ENCODE measurements around the gene UBE2F. TPM values are rescaled to one million over a fixed set of nuclear protein-coding genes. Genes with fewer than 3 reads are reported as not detected.

The UBE2F gene
- total RNA-seq, 1 donor from 2014 or later = 41.2 TPM

DNA sequence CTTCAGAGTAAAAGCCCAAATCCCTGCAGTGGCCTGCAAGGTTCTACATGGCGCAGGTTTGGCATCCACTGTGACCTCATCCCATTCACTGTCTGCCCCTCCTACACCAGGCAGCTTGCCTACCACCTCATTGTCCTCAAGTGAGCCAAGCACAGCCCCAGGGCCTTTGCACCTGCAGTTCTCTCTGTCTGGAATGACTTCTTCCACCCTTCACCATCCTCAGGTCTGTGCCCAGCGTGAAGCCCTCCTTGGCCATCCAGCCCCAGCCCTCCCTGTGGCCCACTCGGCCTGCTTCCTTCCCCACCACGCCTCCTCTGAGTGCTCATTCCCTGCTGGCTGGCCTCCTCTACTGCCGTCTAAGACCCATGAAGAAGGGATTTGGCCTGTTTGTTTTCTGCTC is 32.6 kb upstream of the UBE2F start:
- Mint-ChIP-seq H3K4me1 (peaks cover 7% of the 10 kb centered on the region), H3K36me3 (ENCODE audit: low read depth) (no peaks in the 10 kb centered on the region), H3K27ac (no peak overlapping the region), H3K4me3 (no peak overlapping the region), H3K27me3 (peaks cover 7% of the 10 kb centered on the region), H3K9me3 (no peaks in the 10 kb centered on the region)
- CTCF ChIA-PET = interaction anchor here (0.6 kb wide), 1 partner anchor 78 kb away, joined by 3 read pairs; no protein-coding TSS in a partner anchor
- ATAC-seq (ENCODE audit: low read depth) = no peak
- no peak for TF ChIP-seq CTCF (IDR thresholded peaks at IDR 0.05)
- POLR2A ChIA-PET = no interaction called here
- intact Hi-C loops (cut with micrococcal nuclease) = no loop called here
- DNase-seq = no peak

DNA sequence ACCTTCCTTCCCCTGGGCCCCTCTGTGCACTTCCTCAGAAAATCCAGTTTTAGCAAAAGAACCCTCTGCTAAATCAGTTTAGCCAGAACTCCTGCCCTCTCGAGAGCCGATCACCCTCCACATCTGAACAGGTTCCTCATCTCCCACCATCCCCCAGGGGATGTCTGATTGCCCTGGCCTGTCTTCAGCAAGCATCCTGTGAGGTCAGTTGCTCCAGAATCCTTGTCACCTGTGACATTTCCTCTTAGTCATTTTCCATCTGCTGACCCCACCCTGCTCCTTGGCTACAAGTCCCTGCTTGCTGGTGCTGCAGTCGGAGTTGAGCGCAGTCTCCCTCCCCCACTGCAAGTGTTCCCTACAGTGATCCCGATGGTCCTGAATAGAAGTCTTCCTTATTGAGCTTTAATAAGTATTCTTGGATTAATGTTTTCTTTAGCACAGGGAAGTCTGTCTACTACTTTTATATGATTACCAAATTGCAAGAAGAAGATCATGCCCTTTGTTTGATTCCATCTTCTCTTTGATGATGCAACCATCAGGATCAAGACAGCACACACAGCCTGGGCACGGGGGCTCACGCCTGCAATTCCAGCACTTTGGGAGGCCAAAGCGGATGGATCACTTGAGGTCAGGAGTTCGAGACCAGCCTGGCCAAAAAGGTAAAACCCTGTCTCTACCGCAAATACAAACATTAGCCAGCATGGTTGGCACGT is 30.9 kb upstream of the UBE2F start:
- ChIA-PET CTCF (no interaction called here), POLR2A (no interaction called here)
- intact Hi-C loops (cut with micrococcal nuclease) = no loop called here
- Mint-ChIP-seq H3K36me3 (ENCODE audit: low read depth) (no peaks in the 10 kb centered on the region), H3K4me1 (peaks cover 6% of the 10 kb centered on the region), H3K27ac (no peak overlapping the region), H3K4me3 (no peak overlapping the region), H3K9me3 (no peaks in the 10 kb centered on the region), H3K27me3 (peaks cover 4% of the 10 kb centered on the region)
- DNase-seq (no peak), ATAC-seq (ENCODE audit: low read depth) (no peak)
- TF ChIP-seq CTCF (IDR thresholded peaks at IDR 0.05) = no peak

DNA sequence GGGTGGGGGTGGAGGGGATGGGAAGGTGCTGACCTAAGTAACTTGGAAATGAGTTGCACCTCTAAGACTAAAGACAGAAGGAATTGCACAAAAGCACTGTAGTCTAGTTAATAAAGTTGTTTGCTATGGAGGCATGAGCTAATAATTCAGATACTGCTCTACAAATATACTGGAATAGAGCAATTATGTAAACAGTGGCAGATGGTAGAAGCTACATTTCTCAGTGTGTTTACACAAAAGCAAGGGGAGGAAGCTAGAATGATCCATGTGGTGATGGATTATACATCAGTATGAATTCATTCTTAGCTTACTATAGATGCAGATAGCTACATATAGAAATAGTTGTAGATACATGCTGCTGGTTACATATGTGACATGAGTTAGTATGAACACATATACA is 27.6 kb upstream of the UBE2F start:
- no peaks in the 10 kb centered on the region for H3K4me1 Mint-ChIP-seq

GRCh38 chr2:237940828-237941227 is 26.0 kb upstream of the UBE2F start:
- TF ChIP-seq CTCF (IDR thresholded peaks at IDR 0.05) = no peak
- no peaks in the 10 kb centered on the region for H3K4me1 Mint-ChIP-seq
- peaks cover 6% of the 10 kb centered on the region for H3K9me3 Mint-ChIP-seq
- POLR2A ChIA-PET = no interaction called here
- no peaks in the 10 kb centered on the region for H3K36me3 Mint-ChIP-seq (ENCODE audit: low read depth)
- H3K27ac Mint-ChIP-seq = no peak overlapping the region
- no peak overlapping the region for H3K4me3 Mint-ChIP-seq
- ATAC-seq (ENCODE audit: low read depth) = no peak
- H3K27me3 Mint-ChIP-seq = peaks cover 10% of the 10 kb centered on the region
- intact Hi-C loops (cut with micrococcal nuclease) = no loop called here
- no peak for DNase-seq
- CTCF ChIA-PET = no interaction called here

More for the DNA sequence above, 27.6 kb upstream of the UBE2F start:
- POLR2A ChIA-PET = no interaction called here
- peaks cover 4% of the 10 kb centered on the region for H3K27me3 Mint-ChIP-seq
- CTCF ChIA-PET = no interaction called here
- intact Hi-C loops (cut with micrococcal nuclease) = no loop called here
- no peak overlapping the region for H3K4me3 Mint-ChIP-seq
- no peak overlapping the region for H3K27ac Mint-ChIP-seq
- ATAC-seq (ENCODE audit: low read depth) (no peak), DNase-seq (no peak)
- no peak for TF ChIP-seq CTCF (IDR thresholded peaks at IDR 0.05)
- H3K9me3 Mint-ChIP-seq = peaks cover 3% of the 10 kb centered on the region
- no peaks in the 10 kb centered on the region for H3K36me3 Mint-ChIP-seq (ENCODE audit: low read depth)

GRCh38 chr2:237941239-237941638 is 25.6 kb upstream of the UBE2F start:
- Mint-ChIP-seq H3K27ac (no peak overlapping the region), H3K36me3 (ENCODE audit: low read depth) (no peaks in the 10 kb centered on the region), H3K4me3 (no peak overlapping the region), H3K27me3 (peaks cover 14% of the 10 kb centered on the region), H3K9me3 (peaks cover 6% of the 10 kb centered on the region), H3K4me1 (no peaks in the 10 kb centered on the region)
- no peak for TF ChIP-seq CTCF (IDR thresholded peaks at IDR 0.05)
- intact Hi-C loops (cut with micrococcal nuclease) = no loop called here
- DNase-seq (no peak), ATAC-seq (ENCODE audit: low read depth) (no peak)
- ChIA-PET POLR2A (interaction anchor here (0.5 kb wide), 1 partner anchor 170 kb away, joined by 3 read pairs; no protein-coding TSS in a partner anchor), CTCF (no interaction called here)
